Measurements from ENCODE around the gene PIGM. TPM values are rescaled to one million over a fixed set of nuclear protein-coding genes. Genes with fewer than 3 reads are reported as not detected.
A peak's percentile ranks its signal among the peaks of the same experiment; 100 is the strongest.

Gene PIGM
- total RNA-seq, result 10 to 100 TPM; 11.7 to 12.3 TPM
- polyA plus RNA-seq, result 1 to 10 TPM; 2.9 to 3.5 TPM

- Histone ChIP-seq H3K4me1 (ENCODE audit: insufficient read depth, low read length) (peaks cover 32% of the 10 kb centered on the region), H3K27ac (ENCODE audit: low read depth, low read length) (peak within 1 kb of the TSS; percentile 57), H3K36me3 (ENCODE audit: insufficient read depth, low read length) (no peaks in the 10 kb centered on the region), H3K27me3 (ENCODE audit: insufficient read depth, low read length) (no peaks in the 10 kb centered on the region), H3K4me3 (ENCODE audit: low read length in 2 of 2) (peak within 1 kb of the TSS; percentile 71 to 79), H3K9me3 (ENCODE audit: control insufficient read depth in 1 of 2, low read length in 2 of 2) (no peaks in the 10 kb centered on the region)
- POLR2A ChIA-PET (ENCODE audit: partially characterized antibody), result interaction anchor here (1.4 to 3.2 kb wide), 7 partner anchors 10 to 251 kb away, joined by 3 to 36 read pairs (median 5); partner anchors contain the start of genes DUSP23, IGSF8 and TAGLN2
- Mint-ChIP-seq H3K36me3 (peaks cover 0 to 12% of the 10 kb centered on the region in 2 donors), H3K9me3 (no peaks in the 10 kb centered on the region), H3K4me3 (peak within 1 kb of the TSS; percentile 94 to 99 (median 98)), H3K4me1 (peaks cover 27 to 42% (median 33%) of the 10 kb centered on the region in 4 donors), H3K27ac (peak within 1 kb of the TSS; percentile 89 to 98 (median 97)), H3K27me3 (no peaks in the 10 kb centered on the region)
- CTCF ChIA-PET (ENCODE audit: partially characterized antibody), result interaction anchor here (0.9 to 5.3 kb wide), 9 partner anchors 14 to 821 kb away, joined by 3 to 38 read pairs (median 5); partner anchors contain the start of gene DUSP23
- intact Hi-C loops (cut with micrococcal nuclease), result loop anchor here (1.0 to 5.0 kb wide), 3 partner anchors 25 to 108 kb away; partner anchors contain the start of gene IGSF8
- DNase-seq, result peak; percentile 89 to 96 (median 91)
Observed at GRCh38 chr1:160031365-160032164, at the start of gene PIGM. PIGM (minus strand) TSS chr1:160031990; CDS start chr1:160031739, 251 bp downstream.

- H3K27me3 Mint-ChIP-seq, result peaks cover 44 to 48% of the 10 kb centered on the region in 2 donors
- H3K4me1 Mint-ChIP-seq, result peaks cover 8 to 28% (median 18%) of the 10 kb centered on the region in 4 donors
- peaks cover 0 to 4% of the 10 kb centered on the region in 2 donors for H3K36me3 Mint-ChIP-seq
- peaks cover 38% of the 10 kb centered on the region for H3K27me3 ChIP-seq (ENCODE audit: insufficient read depth, low read length)
- ChIA-PET POLR2A (ENCODE audit: partially characterized antibody) (interaction anchor here (1.1 kb wide), 1 partner anchor 182 kb away, joined by 3 read pairs; no protein-coding TSS in a partner anchor), CTCF (ENCODE audit: partially characterized antibody) (interaction anchor here (0.8 to 11.9 kb wide), 9 partner anchors 9 to 148 kb away, joined by 3 to 141 read pairs (median 5); partner anchors contain the start of genes IGSF8 and KCNJ10)
- H3K27ac Mint-ChIP-seq, result peak within 1 kb of the TSS in 1 of 7 donors; percentile 36
- H3K4me1 ChIP-seq (ENCODE audit: insufficient read depth, low read length), result peaks cover 3% of the 10 kb centered on the region
- no peaks in the 10 kb centered on the region for H3K9me3 Mint-ChIP-seq
- no peak for DNase-seq
- H3K4me3 ChIP-seq (ENCODE audit: low read length in 2 of 2), result no peak within 1 kb of the TSS
- H3K4me3 Mint-ChIP-seq, result no peak within 1 kb of the TSS
- intact Hi-C loops (cut with micrococcal nuclease), result no loop called here
- no peak within 1 kb of the TSS for H3K27ac ChIP-seq (ENCODE audit: low read depth, low read length)
- no peaks in the 10 kb centered on the region for H3K9me3 ChIP-seq (ENCODE audit: control insufficient read depth in 1 of 2, low read length in 2 of 2)
- H3K36me3 ChIP-seq (ENCODE audit: insufficient read depth, low read length), result no peaks in the 10 kb centered on the region
Observed at GRCh38 chr1:160081261-160081936, 49.6 kb upstream of the PIGM start, which contains the start of gene KCNJ9. KCNJ9 (plus strand) TSS chr1:160081538; CDS start chr1:160084031, 2,493 bp downstream.

GRCh38 chr1:160080381-160081100 lies 48.8 kb upstream of the PIGM start:
- intact Hi-C loops (cut with micrococcal nuclease), result no loop called here
- Histone ChIP-seq H3K9me3 (ENCODE audit: control insufficient read depth in 1 of 2, low read length in 2 of 2) (no peaks in the 10 kb centered on the region), H3K27ac (ENCODE audit: low read depth, low read length) (no peak overlapping the region), H3K4me1 (ENCODE audit: insufficient read depth, low read length) (peaks cover 3% of the 10 kb centered on the region), H3K36me3 (ENCODE audit: insufficient read depth, low read length) (no peaks in the 10 kb centered on the region), H3K4me3 (ENCODE audit: low read length in 2 of 2) (no peak overlapping the region), H3K27me3 (ENCODE audit: insufficient read depth, low read length) (peaks cover 38% of the 10 kb centered on the region)
- POLR2A ChIA-PET (ENCODE audit: partially characterized antibody), result interaction anchor here (1.1 kb wide), 1 partner anchor 183 kb away, joined by 3 read pairs; no protein-coding TSS in a partner anchor
- peaks cover 6 to 22% (median 13%) of the 10 kb centered on the region in 4 donors for H3K4me1 Mint-ChIP-seq
- H3K36me3 Mint-ChIP-seq, result peaks cover 0 to 2% of the 10 kb centered on the region in 2 donors
- H3K4me3 Mint-ChIP-seq, result no peak overlapping the region
- CTCF ChIA-PET (ENCODE audit: partially characterized antibody), result interaction anchor here (1.2 to 11.9 kb wide), 6 partner anchors 9 to 147 kb away, joined by 4 to 141 read pairs (median 12); partner anchors contain the start of genes IGSF8 and KCNJ10
- H3K9me3 Mint-ChIP-seq, result no peaks in the 10 kb centered on the region
- H3K27ac Mint-ChIP-seq, result no peak overlapping the region
- DNase-seq, result no peak
- peaks cover 49% of the 10 kb centered on the region in 2 donors for H3K27me3 Mint-ChIP-seq

GRCh38 chr1:160079448-160079847 lies 47.7 kb upstream of the PIGM start:
- Histone ChIP-seq H3K4me1 (ENCODE audit: insufficient read depth, low read length) (peaks cover 3% of the 10 kb centered on the region), H3K27me3 (ENCODE audit: insufficient read depth, low read length) (peaks cover 38% of the 10 kb centered on the region), H3K9me3 (ENCODE audit: control insufficient read depth in 1 of 2, low read length in 2 of 2) (no peaks in the 10 kb centered on the region), H3K4me3 (ENCODE audit: low read length in 2 of 2) (no peak overlapping the region), H3K27ac (ENCODE audit: low read depth, low read length) (no peak overlapping the region), H3K36me3 (ENCODE audit: insufficient read depth, low read length) (no peaks in the 10 kb centered on the region)
- DNase-seq, result no peak
- H3K9me3 Mint-ChIP-seq, result no peaks in the 10 kb centered on the region
- CTCF ChIA-PET (ENCODE audit: partially characterized antibody), result interaction anchor here (0.8 to 11.9 kb wide), 16 partner anchors 8 to 272 kb away, joined by 3 to 141 read pairs (median 8); partner anchors contain the start of genes IGSF8, KCNJ10 and PIGM
- POLR2A ChIA-PET (ENCODE audit: partially characterized antibody), result interaction anchor here (1.0 to 1.5 kb wide), 2 partner anchors 10 to 18 kb away, joined by 4 to 7 read pairs; partner anchors contain the start of gene IGSF8
- peaks cover 51 to 58% of the 10 kb centered on the region in 2 donors for H3K27me3 Mint-ChIP-seq
- H3K36me3 Mint-ChIP-seq, result no peaks in the 10 kb centered on the region
- H3K27ac Mint-ChIP-seq, result no peak overlapping the region
- peaks cover 3 to 18% (median 10%) of the 10 kb centered on the region in 4 donors for H3K4me1 Mint-ChIP-seq
- intact Hi-C loops (cut with micrococcal nuclease), result no loop called here
- no peak overlapping the region for H3K4me3 Mint-ChIP-seq

GRCh38 chr1:160078512-160079195 lies 46.9 kb upstream of the PIGM start:
- H3K4me1 Mint-ChIP-seq, result peaks cover 0 to 12% (median 4%) of the 10 kb centered on the region in 4 donors
- no peak overlapping the region for H3K27ac Mint-ChIP-seq
- no peaks in the 10 kb centered on the region for H3K9me3 ChIP-seq (ENCODE audit: control insufficient read depth in 1 of 2, low read length in 2 of 2)
- H3K36me3 Mint-ChIP-seq, result no peaks in the 10 kb centered on the region
- no peak overlapping the region for H3K4me3 Mint-ChIP-seq
- intact Hi-C loops (cut with micrococcal nuclease), result no loop called here
- H3K4me3 ChIP-seq (ENCODE audit: low read length in 2 of 2), result no peak overlapping the region
- ChIA-PET POLR2A (ENCODE audit: partially characterized antibody) (interaction anchor here (1.0 to 1.5 kb wide), 2 partner anchors 11 to 19 kb away, joined by 4 to 7 read pairs; partner anchors contain the start of gene IGSF8), CTCF (ENCODE audit: partially characterized antibody) (interaction anchor here (0.6 to 11.9 kb wide), 23 partner anchors 9 to 1366 kb away, joined by 3 to 141 read pairs (median 5); partner anchors contain the start of genes IGSF8, KCNJ10 and PIGM)
- no peaks in the 10 kb centered on the region for H3K36me3 ChIP-seq (ENCODE audit: insufficient read depth, low read length)
- H3K4me1 ChIP-seq (ENCODE audit: insufficient read depth, low read length), result no peaks in the 10 kb centered on the region
- H3K9me3 Mint-ChIP-seq, result no peaks in the 10 kb centered on the region
- H3K27me3 Mint-ChIP-seq, result peaks cover 51 to 60% of the 10 kb centered on the region in 2 donors
- peak; percentile 45 to 57 (median 54) for DNase-seq
- peaks cover 38% of the 10 kb centered on the region for H3K27me3 ChIP-seq (ENCODE audit: insufficient read depth, low read length)
- H3K27ac ChIP-seq (ENCODE audit: low read depth, low read length), result no peak overlapping the region

- intact Hi-C loops (cut with micrococcal nuclease), result no loop called here
- Mint-ChIP-seq H3K27me3 (peaks cover 52 to 61% of the 10 kb centered on the region in 2 donors), H3K9me3 (no peaks in the 10 kb centered on the region), H3K4me3 (no peak overlapping the region), H3K36me3 (no peaks in the 10 kb centered on the region), H3K27ac (no peak overlapping the region), H3K4me1 (peaks cover 0 to 3% (median under 1%) of the 10 kb centered on the region in 4 donors)
- H3K4me1 ChIP-seq (ENCODE audit: insufficient read depth, low read length), result no peaks in the 10 kb centered on the region
- H3K4me3 ChIP-seq (ENCODE audit: low read length in 2 of 2), result no peak overlapping the region
- H3K27me3 ChIP-seq (ENCODE audit: insufficient read depth, low read length), result peaks cover 35% of the 10 kb centered on the region
- POLR2A ChIA-PET (ENCODE audit: partially characterized antibody), result no interaction called here
- no peaks in the 10 kb centered on the region for H3K9me3 ChIP-seq (ENCODE audit: control insufficient read depth in 1 of 2, low read length in 2 of 2)
- no peak for DNase-seq
- H3K36me3 ChIP-seq (ENCODE audit: insufficient read depth, low read length), result no peaks in the 10 kb centered on the region
- CTCF ChIA-PET (ENCODE audit: partially characterized antibody), result interaction anchor here (0.7 to 11.9 kb wide), 13 partner anchors 7 to 145 kb away, joined by 3 to 141 read pairs (median 8); partner anchors contain the start of genes IGSF8 and KCNJ10
- no peak overlapping the region for H3K27ac ChIP-seq (ENCODE audit: low read depth, low read length)
Observed at GRCh38 chr1:160077486-160077885, 45.7 kb upstream of the PIGM start.
